EH (cell line): ENCODE data around the gene HDAC11.
"Not testable (repeated sequence)": the region's sequence is repeated elsewhere in the genome, so short reads cannot be mapped to it uniquely, and the experiment has no call there.

ENCODE experiments used
- DNase-seq: peaks from one replicate; pipeline ENCODE4 v3.0.0-alpha.2; 2015; ENCODE audit warnings: low read depth

Gene HDAC11

DNA sequence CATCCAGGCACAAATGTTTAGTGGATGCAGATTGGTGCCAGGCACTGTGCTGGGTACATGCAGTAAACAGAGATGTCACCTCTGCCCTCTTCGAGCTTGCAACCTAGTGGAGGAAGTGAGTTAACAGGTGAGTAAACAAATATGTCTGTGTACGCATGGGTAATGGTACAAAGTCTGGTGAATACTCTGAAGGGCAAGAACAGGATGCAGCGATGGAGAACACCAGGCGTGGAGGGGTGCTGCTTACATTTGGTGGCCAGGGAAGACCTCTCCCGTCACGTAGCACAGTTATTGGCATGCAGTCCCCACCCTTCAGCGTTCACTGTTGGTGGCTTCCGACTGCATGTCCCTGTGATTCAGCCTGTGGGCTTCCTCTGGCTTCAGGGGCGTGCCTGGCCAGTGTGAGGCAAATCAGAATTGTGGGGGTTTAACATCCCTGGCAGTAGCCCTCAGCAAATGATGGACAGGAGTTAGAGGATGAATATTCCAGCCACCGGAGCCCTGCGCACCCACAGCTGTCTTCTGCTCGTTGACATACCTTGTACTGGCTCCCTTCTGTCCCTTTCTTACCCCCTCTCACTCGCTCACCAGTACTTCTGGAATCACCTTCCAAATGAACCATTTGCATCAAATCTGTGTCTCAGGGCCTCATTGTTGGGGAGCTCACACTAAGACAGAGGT is 9.1 kb upstream of the HDAC11 start:
- no peak for DNase-seq

GRCh38 chr3:13472286-13472685 is 7.8 kb upstream of the HDAC11 start:
- no peak for DNase-seq

GRCh38 chr3:13473020-13473419 is 7.1 kb upstream of the HDAC11 start:
- DNase-seq: no peak

GRCh38 chr3:13474021-13474420 is 6.1 kb upstream of the HDAC11 start:
- no peak for DNase-seq

- no peak for DNase-seq
These were observed 5.3 kb upstream of the HDAC11 start for GRCh38 chr3:13474776-13475303.

GRCh38 chr3:13475871-13476590 is 4.1 kb upstream of the HDAC11 start:
- DNase-seq: peak; percentile 13

DNA sequence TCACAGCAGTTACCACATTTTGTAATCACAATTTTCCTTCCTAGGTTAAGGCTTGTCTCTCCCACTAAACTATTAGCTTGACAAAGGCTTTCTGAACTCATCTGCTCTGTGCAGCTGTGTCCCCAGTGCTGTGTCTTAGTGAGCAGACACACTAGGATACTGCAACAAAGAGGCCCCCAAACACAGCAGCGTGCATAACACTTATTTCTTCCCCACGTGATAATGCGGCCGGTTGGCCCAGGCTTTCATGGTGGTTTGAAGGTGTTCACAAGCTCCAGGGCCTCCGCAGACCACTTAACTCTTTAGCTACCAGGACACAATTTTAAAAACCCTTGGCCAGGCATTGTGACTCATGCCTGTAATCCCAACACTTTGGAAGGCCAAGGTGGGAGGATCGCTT is 2.2 kb upstream of the HDAC11 start:
- no peak for DNase-seq

- no peak for DNase-seq
These were observed 849 bp upstream of the HDAC11 start for GRCh38 chr3:13479332-13479581.

GRCh38 chr3:13480340-13481318 is 523 bp downstream of the HDAC11 start:
- DNase-seq: no peak

- no peak for DNase-seq
These were observed 2.1 kb downstream of the HDAC11 start for GRCh38 chr3:13482106-13482690.

DNA sequence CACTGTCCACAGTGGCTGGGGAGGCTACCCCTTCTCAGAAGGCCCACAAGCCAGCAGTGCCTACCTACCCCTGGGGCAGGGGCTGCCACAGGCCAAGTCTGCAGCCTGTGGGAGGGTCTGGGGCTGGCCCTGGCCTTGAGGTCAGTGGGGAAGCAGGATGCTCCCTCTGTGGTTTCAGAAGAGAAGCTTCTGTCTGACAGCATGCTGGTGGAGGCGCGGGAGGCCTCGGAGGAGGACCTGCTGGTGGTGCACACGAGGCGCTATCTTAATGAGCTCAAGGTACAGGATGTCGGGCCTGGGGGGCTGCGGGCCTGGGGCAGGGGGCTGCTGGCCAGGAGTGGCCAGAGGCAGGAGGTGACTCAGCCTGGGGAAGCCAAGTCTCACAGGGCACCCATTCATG is 3.2 kb downstream of the HDAC11 start:
- DNase-seq: no peak

DNA sequence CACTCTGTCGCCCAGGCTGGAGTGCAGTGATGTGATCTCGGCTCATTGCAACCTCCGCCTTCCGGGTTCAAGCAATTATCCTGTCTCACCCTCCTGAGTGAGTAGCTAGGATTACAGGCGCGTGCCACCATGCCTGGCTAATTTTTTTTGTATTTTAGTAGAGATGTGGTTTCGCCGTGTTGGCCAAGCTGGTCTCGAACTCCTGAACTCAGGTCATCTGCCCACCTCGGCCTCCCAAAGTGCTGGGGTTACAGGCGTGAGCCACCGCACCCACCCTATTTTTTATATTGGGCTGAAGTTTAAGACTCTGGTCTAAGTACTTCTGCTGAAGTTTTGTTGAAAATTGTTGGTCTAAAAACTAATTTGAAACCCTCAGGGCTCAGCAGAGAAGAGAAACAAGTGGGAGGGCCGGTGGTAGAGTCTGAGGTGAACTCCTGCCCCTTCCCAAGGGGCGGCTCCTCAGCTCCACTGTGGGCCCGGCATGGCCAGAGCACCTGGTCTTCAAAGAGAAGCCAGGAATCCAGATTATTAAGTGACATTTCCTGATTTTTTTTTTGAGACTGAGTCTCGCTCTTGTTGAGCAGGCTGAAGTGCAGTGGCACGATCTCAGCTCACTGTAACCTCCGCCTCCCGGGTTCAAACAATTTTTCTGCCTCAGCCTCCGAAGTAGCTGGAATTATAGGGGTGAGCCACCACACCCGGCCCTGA is 4.0 kb downstream of the HDAC11 start:
- no peak for DNase-seq

- peak; percentile 78 for DNase-seq
These were observed 4.9 kb downstream of the HDAC11 start for GRCh38 chr3:13484851-13485590.

DNA sequence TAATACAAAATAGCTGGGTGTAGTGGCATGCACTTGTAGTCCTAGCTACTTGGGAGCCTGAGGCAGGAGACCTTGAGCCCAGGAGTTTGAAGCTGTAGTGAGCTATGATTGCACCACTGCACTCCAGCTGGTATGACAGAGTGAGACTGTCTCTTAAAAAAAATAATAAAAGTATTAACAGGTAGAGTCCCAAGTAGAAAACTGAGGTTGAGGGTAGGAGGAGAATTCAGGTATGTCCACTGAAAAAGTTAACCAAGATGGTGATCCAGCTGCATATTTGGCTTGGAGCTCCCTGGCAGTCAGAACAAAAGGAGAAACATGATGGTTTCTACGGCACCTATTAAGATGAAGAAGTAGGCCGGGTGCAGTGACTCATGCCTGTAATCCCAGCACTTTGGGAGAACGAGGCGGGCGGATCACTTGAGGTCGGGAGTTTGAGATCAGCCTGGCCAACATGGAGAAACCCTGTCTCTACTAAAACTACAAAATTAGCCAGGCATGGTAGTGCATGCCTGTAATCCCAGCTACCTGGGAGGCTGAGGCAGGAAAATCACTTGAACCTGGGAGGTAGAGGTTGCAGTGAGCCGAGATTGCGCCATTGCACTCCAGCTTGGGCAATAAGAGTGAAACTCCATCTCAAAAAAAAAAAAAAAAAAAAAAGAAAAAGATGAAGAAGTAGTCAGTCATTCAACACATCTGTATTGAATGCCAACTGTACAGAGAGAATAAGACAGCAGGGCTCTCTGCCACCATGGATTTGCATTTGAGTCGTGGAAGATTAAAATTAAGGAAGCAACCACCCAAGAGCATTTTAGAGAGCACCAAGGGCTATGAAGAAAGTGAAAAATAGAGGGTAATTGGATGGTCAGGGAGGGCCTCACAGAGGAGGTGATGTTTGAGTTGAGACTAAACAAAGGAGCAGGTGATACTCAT is 5.8 kb downstream of the HDAC11 start:
- not testable (repeated sequence) for DNase-seq

GRCh38 chr3:13487403-13487802 is 7.3 kb downstream of the HDAC11 start:
- DNase-seq: no peak

DNA sequence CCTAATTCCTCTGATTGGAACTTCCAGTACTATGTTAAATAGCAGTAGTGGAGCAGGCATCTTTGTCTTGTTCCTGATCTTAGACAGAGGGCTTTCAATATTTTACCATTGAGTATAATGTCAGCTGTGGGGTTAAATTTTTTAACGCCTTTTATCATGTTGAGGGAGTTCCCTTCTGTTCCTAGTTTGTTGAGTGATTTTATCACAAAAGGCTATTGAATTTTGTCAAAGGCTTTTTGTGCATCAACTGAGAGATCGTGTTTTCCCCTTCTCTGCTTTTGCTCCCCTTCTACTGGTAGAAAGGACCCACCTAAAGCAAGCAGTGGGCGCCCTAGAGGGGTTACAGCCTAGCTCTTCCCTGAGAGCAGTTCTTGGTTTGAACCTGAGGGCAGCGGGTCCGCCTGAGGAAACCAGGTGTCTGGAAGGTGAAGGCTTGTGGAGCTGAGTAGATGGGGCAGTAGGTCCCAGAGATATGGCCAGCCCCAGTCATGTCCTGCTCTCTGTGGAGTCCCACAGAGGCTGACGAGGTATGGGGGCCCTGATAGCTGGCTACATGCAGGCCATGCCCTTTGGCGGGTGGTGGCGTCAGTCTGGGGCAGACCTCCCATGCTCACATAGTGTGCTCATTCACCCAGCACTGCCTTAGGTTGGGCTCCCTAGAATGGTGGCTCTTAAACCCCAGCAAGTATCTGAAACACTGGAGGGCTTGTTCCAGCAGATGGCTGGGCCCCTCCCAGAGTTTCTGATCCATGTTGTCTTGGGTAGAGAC is 11.3 kb downstream of the HDAC11 start:
- DNase-seq: no peak

DNA sequence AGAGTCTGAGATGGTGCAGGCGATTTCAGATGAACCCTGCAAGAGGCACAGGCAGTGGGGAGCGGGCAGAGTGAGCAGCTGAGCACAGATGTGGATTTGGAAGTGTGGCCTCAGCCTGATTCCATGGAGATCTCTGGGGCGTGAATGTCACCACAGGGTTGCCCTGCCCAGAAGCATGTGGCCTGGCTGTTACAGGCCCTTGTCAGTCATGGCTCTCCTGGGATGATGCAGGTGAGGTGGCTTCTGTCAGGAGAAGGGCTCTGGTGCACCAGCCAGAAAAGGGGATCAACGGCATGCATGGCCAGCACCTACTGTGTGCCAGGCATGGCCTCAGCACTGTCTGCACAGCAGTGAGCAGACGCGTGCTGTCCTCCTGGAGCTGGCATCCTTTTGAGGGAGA is 11.9 kb downstream of the HDAC11 start:
- DNase-seq: no peak

GRCh38 chr3:13492976-13493866 is 13.1 kb downstream of the HDAC11 start:
- no peak for DNase-seq
